ENCODE measurements around the gene SRRM4.
"Not testable (repeated sequence)": the region's sequence is repeated elsewhere in the genome, so short reads cannot be mapped to it uniquely, and the experiment has no call there.

The SRRM4 gene

DNA sequence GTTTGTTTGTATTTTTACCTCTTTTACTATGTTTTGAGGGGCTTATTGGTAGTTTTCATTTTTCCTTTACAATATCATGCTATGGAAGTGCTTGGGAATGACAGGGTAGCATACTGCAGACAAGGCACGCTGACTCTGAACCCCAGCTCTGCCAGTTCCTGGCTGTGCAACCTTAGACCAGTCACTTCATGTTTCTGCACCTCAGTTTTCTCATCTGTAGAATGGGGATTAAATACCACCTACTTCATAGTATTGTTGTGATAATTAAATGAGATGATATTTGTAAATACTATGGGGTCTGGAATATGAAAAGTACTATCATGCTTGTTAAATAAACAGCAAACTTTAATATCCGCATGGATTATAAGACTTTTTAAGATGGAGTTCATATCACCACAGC, 35.4 kb downstream of the SRRM4 start:
- H3K4me3 ChIP-seq (ENCODE audit: low read length): no peak overlapping the region
- TF ChIP-seq, protein P1, sequence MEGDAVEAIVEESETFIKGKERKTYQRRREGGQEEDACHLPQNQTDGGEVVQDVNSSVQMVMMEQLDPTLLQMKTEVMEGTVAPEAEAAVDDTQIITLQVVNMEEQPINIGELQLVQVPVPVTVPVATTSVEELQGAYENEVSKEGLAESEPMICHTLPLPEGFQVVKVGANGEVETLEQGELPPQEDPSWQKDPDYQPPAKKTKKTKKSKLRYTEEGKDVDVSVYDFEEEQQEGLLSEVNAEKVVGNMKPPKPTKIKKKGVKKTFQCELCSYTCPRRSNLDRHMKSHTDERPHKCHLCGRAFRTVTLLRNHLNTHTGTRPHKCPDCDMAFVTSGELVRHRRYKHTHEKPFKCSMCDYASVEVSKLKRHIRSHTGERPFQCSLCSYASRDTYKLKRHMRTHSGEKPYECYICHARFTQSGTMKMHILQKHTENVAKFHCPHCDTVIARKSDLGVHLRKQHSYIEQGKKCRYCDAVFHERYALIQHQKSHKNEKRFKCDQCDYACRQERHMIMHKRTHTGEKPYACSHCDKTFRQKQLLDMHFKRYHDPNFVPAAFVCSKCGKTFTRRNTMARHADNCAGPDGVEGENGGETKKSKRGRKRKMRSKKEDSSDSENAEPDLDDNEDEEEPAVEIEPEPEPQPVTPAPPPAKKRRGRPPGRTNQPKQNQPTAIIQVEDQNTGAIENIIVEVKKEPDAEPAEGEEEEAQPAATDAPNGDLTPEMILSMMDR (IDR thresholded peaks at IDR 0.05; ENCODE audit: insufficient read depth, low read depth, low read length, missing control alignments): no peak
- no peak for DNase-seq (ENCODE audit: low read depth)

DNA sequence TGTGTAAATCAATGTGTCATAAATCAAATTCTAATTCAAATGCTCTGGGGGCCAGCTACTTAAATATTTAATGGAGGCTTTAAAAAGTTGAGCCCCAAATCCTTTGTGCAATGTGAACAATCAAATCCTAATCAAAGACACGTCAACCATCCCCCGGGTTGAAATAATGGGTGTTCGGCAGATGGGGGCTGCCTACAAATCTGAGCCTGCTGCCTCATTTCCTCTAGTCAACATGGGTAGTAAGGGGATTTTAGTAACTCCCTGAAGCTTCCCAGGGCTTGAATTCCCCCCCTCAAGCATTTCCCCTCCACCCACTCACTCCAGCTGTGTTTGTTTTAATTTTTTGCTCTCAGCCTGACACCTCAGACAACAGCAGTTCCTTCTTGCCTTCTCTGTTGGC, 37.8 kb downstream of the SRRM4 start:
- TF ChIP-seq, protein P1 (IDR thresholded peaks at IDR 0.05; ENCODE audit: insufficient read depth, low read depth, low read length, missing control alignments): no peak
- DNase-seq (ENCODE audit: low read depth): no peak

DNA sequence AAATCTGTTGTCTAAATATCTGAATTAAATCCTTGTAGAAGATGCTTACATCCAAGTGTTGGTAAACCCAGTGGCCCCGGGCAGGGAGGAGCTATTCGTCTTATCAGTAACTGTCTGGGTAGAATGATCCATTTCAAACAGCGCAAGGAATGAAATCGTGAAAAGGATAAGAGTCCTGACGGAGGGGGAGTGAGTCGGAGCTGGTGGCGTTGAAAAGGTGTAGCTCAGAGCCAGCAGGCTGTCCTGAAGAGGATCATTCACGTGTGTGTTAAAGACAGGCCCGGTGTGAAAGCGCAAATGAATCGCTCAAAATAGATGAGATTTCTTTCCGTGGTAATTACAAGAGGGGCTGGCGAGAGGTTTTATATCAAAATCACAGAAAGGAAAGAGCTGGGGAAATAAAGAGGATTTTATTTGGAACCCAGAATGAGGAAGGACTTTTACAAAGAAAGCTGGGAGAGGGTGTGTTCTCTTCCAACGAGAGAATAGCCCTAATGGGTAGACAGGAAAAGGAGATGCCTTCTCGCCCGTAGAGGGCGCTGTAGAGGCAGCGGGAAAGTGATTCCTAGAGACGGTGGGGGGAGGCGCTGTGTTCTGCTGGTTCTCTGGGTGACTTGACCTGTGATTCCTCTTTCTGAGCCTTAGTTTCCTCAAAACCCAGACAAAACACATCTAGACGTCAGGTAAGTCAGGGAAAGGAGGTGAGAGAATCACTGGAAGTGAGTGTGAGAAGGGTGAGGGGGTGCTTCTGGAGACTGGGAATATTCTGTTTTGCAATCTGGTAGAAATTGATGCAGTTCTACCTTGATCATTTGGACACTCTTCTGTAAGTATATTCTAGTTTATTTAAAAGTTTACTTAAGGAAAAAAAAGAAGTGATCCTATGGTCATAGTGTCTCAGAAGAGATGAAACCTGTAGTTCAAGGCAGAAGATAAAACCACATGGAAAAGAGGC, 39.3 kb downstream of the SRRM4 start:
- no peak for DNase-seq (ENCODE audit: low read depth)

More for the DNA sequence above, 37.8 kb downstream of the SRRM4 start:
- H3K4me3 ChIP-seq (ENCODE audit: low read length): no peak overlapping the region

DNA sequence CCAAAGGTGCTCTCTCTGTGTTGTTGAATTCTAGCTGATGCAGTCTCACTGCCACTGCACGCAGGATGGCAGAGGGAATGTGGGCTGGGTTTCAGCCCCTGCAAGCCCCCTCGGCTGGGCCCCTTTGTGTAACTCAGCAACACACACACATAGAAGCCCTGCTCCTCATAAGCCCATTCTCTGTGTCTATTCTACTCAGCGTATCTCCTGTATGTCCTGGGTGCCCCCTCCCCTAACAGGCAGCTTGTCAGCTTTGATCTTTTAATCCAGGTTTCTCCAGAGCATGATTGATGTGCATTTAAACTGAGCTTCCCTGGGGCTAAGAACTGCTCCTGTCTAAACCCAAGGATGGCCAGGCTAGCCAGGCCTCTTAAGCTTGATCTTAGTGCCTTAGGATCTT, 43.0 kb downstream of the SRRM4 start:
- TF ChIP-seq, protein P1 (IDR thresholded peaks at IDR 0.05; ENCODE audit: insufficient read depth, low read depth, low read length, missing control alignments): no peak
- DNase-seq (ENCODE audit: low read depth): no peak
- no peak overlapping the region for H3K4me3 ChIP-seq (ENCODE audit: low read length)

More for the DNA sequence above, 39.3 kb downstream of the SRRM4 start:
- no peak overlapping the region for H3K4me3 ChIP-seq (ENCODE audit: low read length)
- TF ChIP-seq, protein P1 (IDR thresholded peaks at IDR 0.05; ENCODE audit: insufficient read depth, low read depth, low read length, missing control alignments): no peak

DNA sequence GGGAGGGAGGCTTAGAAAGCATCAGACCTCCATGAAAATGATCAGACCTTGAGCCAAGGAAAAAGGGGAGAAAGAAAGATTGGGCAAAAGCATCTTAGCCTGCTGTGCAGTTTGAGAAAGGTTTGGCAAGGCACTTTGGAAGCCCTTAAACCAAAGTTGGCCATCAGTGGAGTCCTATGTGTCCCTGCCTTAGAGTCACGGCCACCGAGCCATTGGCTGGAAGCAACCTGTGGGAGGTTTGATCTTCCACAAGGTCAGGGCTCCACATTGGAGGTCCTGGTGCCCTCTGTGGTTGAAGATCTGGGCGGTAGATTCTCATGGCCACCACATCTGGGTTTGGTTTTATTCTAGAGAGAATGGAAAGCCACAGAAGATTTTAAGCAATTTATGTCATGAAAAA, 44.4 kb downstream of the SRRM4 start:
- no peak overlapping the region for H3K4me3 ChIP-seq (ENCODE audit: low read length)
- TF ChIP-seq, protein P1 (IDR thresholded peaks at IDR 0.05; ENCODE audit: insufficient read depth, low read depth, low read length, missing control alignments): no peak
- no peak for DNase-seq (ENCODE audit: low read depth)

DNA sequence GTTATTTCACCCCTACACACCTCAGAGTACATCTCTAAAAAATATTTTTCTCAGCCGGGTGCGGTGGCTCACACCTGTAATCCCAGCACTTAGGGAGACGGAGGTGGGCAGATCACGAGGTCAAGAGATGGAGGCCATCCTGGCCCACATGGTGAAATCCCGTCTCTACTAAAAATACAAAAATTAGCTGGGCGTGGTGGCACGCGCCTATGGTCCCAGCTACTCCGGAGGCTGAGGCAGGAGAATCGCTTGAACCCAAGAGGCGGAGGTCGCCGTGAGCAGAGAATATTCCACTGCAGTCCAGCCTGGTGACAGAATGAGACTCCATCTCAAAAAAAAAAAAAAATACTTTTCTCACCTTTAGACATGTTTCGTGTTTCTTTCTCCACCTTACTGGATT, 52.0 kb downstream of the SRRM4 start:
- not testable (repeated sequence) for H3K4me3 ChIP-seq (ENCODE audit: low read length); DNase-seq (ENCODE audit: low read depth)

DNA sequence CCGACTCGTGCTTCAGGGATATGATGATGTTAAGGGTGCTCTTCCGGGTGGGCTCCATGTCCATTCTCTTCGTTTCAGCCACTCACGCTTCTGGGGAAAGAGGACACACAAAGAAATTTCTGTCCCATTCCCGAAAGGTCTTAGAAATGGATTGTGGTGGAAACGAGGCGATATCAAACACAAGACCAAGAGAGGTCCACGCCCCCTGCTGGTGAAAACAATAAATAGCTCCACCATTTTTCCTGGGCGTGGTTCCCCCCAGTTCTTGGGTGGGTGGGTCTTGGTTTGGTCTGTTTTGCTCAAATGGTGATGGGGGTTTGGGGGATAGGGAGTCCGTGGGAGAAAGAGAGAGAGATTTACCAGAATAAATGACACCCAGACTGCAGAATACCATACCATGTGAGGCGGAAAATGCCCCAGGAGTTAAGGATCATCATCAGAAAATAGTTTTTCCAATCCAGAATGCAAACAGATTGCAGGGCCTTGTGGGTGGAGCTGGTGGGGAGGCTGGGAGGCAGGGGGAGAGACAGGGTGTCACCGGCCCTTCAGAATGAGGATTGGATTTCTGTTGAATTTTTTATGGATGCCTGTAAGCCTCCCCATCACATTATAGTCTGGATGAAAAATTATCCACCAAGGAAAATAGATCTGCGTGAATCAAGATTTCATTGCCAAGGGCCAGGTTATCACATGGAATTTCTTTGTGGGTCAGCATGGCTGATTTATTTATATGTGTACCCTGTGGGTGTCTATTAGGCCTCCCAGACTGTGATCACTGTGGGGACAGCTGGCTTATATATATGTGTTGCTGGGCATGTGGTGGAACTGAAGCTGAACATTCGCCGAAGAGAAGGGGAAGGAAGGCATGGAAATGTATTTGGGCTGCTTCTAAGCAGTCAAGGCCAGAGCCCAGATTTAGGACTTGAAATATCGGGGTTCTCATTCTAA, 55.8 kb downstream of the SRRM4 start:
- no peak for DNase-seq (ENCODE audit: low read depth)
- TF ChIP-seq, protein P1 (IDR thresholded peaks at IDR 0.05; ENCODE audit: insufficient read depth, low read depth, low read length, missing control alignments): no peak
- H3K4me3 ChIP-seq (ENCODE audit: low read length): no peak overlapping the region

All from epithelial cell of esophagus (primary cell).